Measurements from ENCODE around the gene LHX1. TPM values are rescaled to one million over a fixed set of nuclear protein-coding genes. Genes with fewer than 3 reads are reported as not detected.

LHX1 gene
- total and polyA plus RNA-seq, 9 donors = 0.08 to 3.6 (median 0.61) TPM; not detected in 4

GRCh38 chr17:36977066-36977465 is 39.8 kb downstream of the LHX1 start:
- TF ChIP-seq CTCF (IDR thresholded peaks at IDR 0.05) = no peak
- TF ChIP-seq EP300 (IDR thresholded peaks at IDR 0.05) = no peak
- no peak for TF ChIP-seq POLR2A (IDR thresholded peaks at IDR 0.05)
- Histone ChIP-seq H3K4me1 (ENCODE audit: insufficient read depth) (no peaks in the 10 kb centered on the region), H3K36me3 (no peaks in the 10 kb centered on the region), H3K9me3 (no peaks in the 10 kb centered on the region), H3K4me3 (no peak overlapping the region), H3K27ac (no peak overlapping the region), H3K27me3 (no peaks in the 10 kb centered on the region)
- WGBS, 3 donors = 88 to 93% (median 91%) methylated on average over 2 of the region's 2 CpGs
- no peak for DNase-seq
- intact Hi-C loops (cut with DNase I) = no loop called here

GRCh38 chr17:36977568-36977967 is 40.3 kb downstream of the LHX1 start:
- Histone ChIP-seq H3K9me3 (no peaks in the 10 kb centered on the region), H3K4me3 (no peak overlapping the region), H3K4me1 (ENCODE audit: insufficient read depth) (no peaks in the 10 kb centered on the region), H3K36me3 (no peaks in the 10 kb centered on the region), H3K27me3 (no peaks in the 10 kb centered on the region), H3K27ac (no peak overlapping the region)
- intact Hi-C loops (cut with DNase I) = no loop called here
- TF ChIP-seq EP300 (IDR thresholded peaks at IDR 0.05) (no peak), POLR2A (IDR thresholded peaks at IDR 0.05) (no peak), CTCF (IDR thresholded peaks at IDR 0.05) (no peak)
- no peak for DNase-seq
- 95 to 97% (median 95%) methylated on average over 2 of the region's 2 CpGs for WGBS, 3 donors

GRCh38 chr17:36978810-36979564 is 41.7 kb downstream of the LHX1 start:
- Histone ChIP-seq H3K27ac (no peak overlapping the region), H3K9me3 (no peaks in the 10 kb centered on the region), H3K4me3 (no peak overlapping the region), H3K27me3 (no peaks in the 10 kb centered on the region), H3K4me1 (ENCODE audit: insufficient read depth) (no peaks in the 10 kb centered on the region), H3K36me3 (no peaks in the 10 kb centered on the region)
- 82 to 83% (median 83%) methylated on average over 11 of the region's 11 CpGs for WGBS, 3 donors
- intact Hi-C loops (cut with DNase I) = no loop called here
- TF ChIP-seq EP300 (IDR thresholded peaks at IDR 0.05) = no peak
- no peak for TF ChIP-seq POLR2A (IDR thresholded peaks at IDR 0.05)
- no peak for TF ChIP-seq CTCF (IDR thresholded peaks at IDR 0.05)
- no peak for DNase-seq

- Histone ChIP-seq H3K36me3 (no peaks in the 10 kb centered on the region), H3K27me3 (no peaks in the 10 kb centered on the region), H3K4me1 (ENCODE audit: insufficient read depth) (no peaks in the 10 kb centered on the region), H3K27ac (no peak overlapping the region), H3K4me3 (no peak overlapping the region), H3K9me3 (no peaks in the 10 kb centered on the region)
- TF ChIP-seq EP300 (IDR thresholded peaks at IDR 0.05) (no peak), POLR2A (IDR thresholded peaks at IDR 0.05) (no peak), CTCF (IDR thresholded peaks at IDR 0.05) (no peak)
- 82 to 91% (median 91%) methylated on average over 4 of the region's 4 CpGs for WGBS, 3 donors
- no peak for DNase-seq
- intact Hi-C loops (cut with DNase I) = no loop called here
These were observed 42.3 kb downstream of the LHX1 start for GRCh38 chr17:36979565-36979941.
